ENCODE data around the gene BABAM2. TPM values are rescaled to one million over a fixed set of nuclear protein-coding genes. Genes with fewer than 3 reads are reported as not detected.

The BABAM2 gene
- total RNA-seq, 1 donor from 2014 or later, result 37.1 TPM

DNA sequence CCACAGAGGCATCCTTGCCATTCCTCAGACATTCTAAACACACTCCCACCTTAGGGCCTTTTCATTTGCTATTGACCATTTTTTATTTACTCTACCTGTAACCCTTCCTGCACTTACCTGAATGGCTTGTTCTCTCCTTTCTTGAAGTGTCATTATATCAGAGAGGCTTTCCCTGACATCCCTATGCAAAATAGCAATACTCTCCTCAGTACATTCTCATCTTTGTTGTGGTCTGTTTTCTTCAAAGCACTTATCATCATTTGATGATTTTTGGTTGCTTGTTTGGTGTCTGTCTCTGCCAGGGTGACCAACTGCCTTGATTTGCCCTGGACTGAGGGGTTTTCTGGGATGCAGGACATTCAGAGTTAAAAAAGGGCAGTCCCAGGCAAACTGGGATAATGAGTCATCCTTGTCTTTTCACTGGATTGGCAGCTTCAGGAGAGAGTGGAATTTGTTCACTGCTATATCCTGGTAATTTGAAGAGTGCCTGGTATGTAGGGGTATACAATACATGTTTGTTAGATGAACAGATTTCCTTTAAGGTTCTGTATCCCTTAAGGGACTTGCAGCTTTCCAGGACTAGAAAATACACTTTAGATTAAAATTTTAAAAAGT, 102.4 kb downstream of the BABAM2 start:
- TF ChIP-seq, protein P1, sequence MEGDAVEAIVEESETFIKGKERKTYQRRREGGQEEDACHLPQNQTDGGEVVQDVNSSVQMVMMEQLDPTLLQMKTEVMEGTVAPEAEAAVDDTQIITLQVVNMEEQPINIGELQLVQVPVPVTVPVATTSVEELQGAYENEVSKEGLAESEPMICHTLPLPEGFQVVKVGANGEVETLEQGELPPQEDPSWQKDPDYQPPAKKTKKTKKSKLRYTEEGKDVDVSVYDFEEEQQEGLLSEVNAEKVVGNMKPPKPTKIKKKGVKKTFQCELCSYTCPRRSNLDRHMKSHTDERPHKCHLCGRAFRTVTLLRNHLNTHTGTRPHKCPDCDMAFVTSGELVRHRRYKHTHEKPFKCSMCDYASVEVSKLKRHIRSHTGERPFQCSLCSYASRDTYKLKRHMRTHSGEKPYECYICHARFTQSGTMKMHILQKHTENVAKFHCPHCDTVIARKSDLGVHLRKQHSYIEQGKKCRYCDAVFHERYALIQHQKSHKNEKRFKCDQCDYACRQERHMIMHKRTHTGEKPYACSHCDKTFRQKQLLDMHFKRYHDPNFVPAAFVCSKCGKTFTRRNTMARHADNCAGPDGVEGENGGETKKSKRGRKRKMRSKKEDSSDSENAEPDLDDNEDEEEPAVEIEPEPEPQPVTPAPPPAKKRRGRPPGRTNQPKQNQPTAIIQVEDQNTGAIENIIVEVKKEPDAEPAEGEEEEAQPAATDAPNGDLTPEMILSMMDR (IDR thresholded peaks at IDR 0.05; ENCODE audit: unreplicated experiment), result no peak
- H3K4me1 Mint-ChIP-seq (ENCODE audit: low read depth), result peaks cover 14% of the 10 kb centered on the region
- H3K27ac Mint-ChIP-seq, result peak overlapping the region; percentile 60
- H3K4me3 Mint-ChIP-seq (ENCODE audit: low read depth), result no peak overlapping the region
- no peaks in the 10 kb centered on the region for H3K27me3 Mint-ChIP-seq
- DNase-seq (ENCODE audit: low spot score, unreplicated experiment), result no peak
- no peaks in the 10 kb centered on the region for H3K9me3 Mint-ChIP-seq (ENCODE audit: low read depth)
- H3K36me3 Mint-ChIP-seq (ENCODE audit: insufficient read depth), result peaks cover 4% of the 10 kb centered on the region

DNA sequence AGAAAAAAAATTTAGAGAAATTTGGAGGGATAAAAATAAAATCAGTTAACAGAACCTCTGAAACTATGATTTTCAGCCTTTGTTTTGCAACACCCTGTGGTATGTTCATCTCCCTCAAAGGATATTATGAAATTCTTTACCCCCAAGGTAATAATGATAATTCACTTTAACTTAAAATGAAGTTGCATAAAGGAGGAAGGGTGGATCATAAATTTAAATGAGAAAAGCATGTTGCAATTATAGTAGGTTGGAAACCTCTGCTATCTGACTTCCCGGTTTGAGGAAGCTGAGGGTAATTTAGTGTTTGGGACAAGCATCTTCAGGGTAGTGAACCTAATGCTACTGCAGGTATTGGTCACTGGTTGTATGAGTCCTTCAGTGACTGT, 102.9 kb downstream of the BABAM2 start:
- H3K36me3 Mint-ChIP-seq (ENCODE audit: insufficient read depth), result peaks cover 4% of the 10 kb centered on the region
- peaks cover 9% of the 10 kb centered on the region for H3K4me1 Mint-ChIP-seq (ENCODE audit: low read depth)
- TF ChIP-seq, protein P1 (IDR thresholded peaks at IDR 0.05; ENCODE audit: unreplicated experiment), result no peak
- no peaks in the 10 kb centered on the region for H3K9me3 Mint-ChIP-seq (ENCODE audit: low read depth)
- no peaks in the 10 kb centered on the region for H3K27me3 Mint-ChIP-seq
- no peak overlapping the region for H3K4me3 Mint-ChIP-seq (ENCODE audit: low read depth)
- DNase-seq (ENCODE audit: low spot score, unreplicated experiment), result no peak
- no peak overlapping the region for H3K27ac Mint-ChIP-seq

DNA sequence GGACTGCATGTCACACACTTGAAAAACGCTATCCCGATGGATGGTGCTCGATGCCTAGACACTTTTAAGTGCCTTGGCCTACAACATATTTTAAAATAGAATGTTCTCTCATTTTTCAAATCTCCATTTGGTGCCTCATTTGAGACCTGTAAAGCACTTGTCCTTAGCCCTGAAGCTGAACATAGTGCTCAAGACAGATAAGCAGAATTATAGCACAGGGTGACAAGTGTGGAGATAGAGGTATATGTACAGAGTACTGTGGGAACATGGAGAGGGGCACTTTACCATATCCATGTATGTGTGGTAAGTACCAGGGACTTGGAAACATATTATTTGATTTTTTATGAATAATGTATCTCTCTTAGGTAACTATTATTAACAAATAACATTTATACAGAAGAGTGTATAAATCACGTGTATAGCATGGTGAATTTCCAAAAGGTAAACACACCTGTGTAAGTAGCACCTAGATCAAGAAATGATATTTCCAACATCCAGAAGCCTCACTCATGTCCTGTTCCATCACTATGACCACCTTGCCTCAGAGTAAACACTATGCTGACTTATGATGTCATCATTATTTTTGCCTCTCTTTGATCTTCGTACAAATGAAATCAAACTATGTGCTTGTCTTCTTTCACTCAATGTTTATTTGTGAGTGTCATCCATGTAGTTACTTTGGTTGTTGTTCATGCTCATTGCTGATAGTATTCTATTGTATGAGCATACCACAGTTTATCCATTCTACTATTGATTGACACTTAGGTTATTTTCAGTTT, 103.6 kb downstream of the BABAM2 start:
- TF ChIP-seq, protein P1 (IDR thresholded peaks at IDR 0.05; ENCODE audit: unreplicated experiment), result no peak

DNA sequence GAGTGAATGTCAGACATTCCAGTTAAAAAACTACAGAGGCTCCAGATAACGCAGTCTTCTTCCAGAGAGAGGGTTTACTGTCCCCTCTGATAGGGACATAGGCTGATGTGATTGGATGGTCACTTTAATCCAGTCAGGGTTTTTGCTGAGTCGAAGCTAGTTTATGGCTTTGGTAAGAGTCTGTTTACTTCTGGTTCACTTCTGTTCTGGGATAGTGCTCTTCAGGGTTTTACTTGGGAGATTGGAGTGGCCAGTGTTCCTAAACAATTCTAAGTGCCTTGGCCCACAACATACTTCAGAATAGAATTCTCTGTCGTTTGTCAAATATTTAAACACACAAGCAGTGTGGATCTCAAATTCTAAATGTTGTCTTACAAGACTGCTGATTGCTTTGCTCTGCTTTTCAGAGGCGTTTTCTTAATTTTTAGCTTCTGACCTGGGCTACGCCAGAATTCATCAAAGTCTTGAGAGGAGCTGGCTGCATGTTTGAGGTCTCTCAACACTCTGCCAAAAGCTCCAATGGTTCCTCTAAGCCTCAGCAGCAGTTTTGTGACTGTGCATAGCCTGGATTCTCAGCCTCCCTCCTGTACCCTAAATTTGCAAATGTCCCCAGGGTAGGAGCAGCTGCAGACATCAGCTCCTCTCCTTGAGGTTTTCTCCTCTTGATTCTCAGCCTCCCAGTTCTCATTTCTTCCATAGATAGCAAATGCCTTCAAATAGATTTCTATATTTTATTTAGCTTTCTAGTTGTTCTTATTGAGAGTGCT, 105.8 kb downstream of the BABAM2 start:
- peaks cover 4% of the 10 kb centered on the region for H3K36me3 Mint-ChIP-seq (ENCODE audit: insufficient read depth)
- no peak overlapping the region for H3K27ac Mint-ChIP-seq
- no peaks in the 10 kb centered on the region for H3K27me3 Mint-ChIP-seq
- H3K4me1 Mint-ChIP-seq (ENCODE audit: low read depth), result peaks cover 8% of the 10 kb centered on the region
- peaks cover 12% of the 10 kb centered on the region for H3K9me3 Mint-ChIP-seq (ENCODE audit: low read depth)
- TF ChIP-seq, protein P1 (IDR thresholded peaks at IDR 0.05; ENCODE audit: unreplicated experiment), result no peak
- DNase-seq (ENCODE audit: low spot score, unreplicated experiment), result no peak
- H3K4me3 Mint-ChIP-seq (ENCODE audit: low read depth), result no peak overlapping the region

More for the DNA sequence above, 103.6 kb downstream of the BABAM2 start:
- no peaks in the 10 kb centered on the region for H3K9me3 Mint-ChIP-seq (ENCODE audit: low read depth)
- no peaks in the 10 kb centered on the region for H3K27me3 Mint-ChIP-seq
- no peak overlapping the region for H3K27ac Mint-ChIP-seq
- H3K4me3 Mint-ChIP-seq (ENCODE audit: low read depth), result no peak overlapping the region
- H3K36me3 Mint-ChIP-seq (ENCODE audit: insufficient read depth), result peaks cover 4% of the 10 kb centered on the region
- DNase-seq (ENCODE audit: low spot score, unreplicated experiment), result no peak
- H3K4me1 Mint-ChIP-seq (ENCODE audit: low read depth), result peaks cover 8% of the 10 kb centered on the region

DNA sequence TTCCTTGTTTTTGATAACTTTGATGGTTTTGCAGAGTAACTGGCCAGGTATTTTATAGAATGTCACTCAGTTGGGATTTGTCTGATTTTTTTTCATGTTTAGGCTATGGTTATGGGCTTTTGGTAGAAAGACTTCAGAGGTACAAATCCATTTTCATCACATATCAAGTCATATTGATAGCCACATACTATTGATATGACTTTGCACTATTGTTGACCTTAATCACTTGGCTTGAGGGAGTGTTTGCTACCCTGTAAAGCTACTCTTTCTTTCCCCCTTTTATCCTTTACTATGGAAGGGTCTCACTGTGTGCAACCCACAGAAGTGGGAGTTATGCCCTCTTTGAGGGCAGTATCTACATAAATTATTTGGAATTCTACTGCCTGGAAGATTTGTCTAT, 109.8 kb downstream of the BABAM2 start:
- TF ChIP-seq, protein P1 (IDR thresholded peaks at IDR 0.05; ENCODE audit: unreplicated experiment), result no peak
- Mint-ChIP-seq H3K4me3 (ENCODE audit: low read depth) (no peak overlapping the region), H3K36me3 (ENCODE audit: insufficient read depth) (peaks cover 4% of the 10 kb centered on the region), H3K9me3 (ENCODE audit: low read depth) (peaks cover 15% of the 10 kb centered on the region), H3K4me1 (ENCODE audit: low read depth) (no peaks in the 10 kb centered on the region), H3K27ac (no peak overlapping the region), H3K27me3 (no peaks in the 10 kb centered on the region)
- DNase-seq (ENCODE audit: low spot score, unreplicated experiment), result no peak

Data from progenitor cell of endocrine pancreas (in vitro differentiated cells).